ENCODE results near the gene CREBBP.

The CREBBP gene

GRCh38 chr16:3837851-3838586 lies 42.5 kb downstream of the CREBBP start:
- no peak for TF ChIP-seq CTCF (conservative IDR thresholded peaks at IDR 0.05; ENCODE audit: control insufficient read depth, insufficient read depth, low read depth, low read length)
- DNase-seq (ENCODE audit: low read depth), result no peak

GRCh38 chr16:3836641-3837040 lies 43.9 kb downstream of the CREBBP start:
- DNase-seq (ENCODE audit: low read depth), result peak; percentile 46
- TF ChIP-seq CTCF (conservative IDR thresholded peaks at IDR 0.05; ENCODE audit: control insufficient read depth, insufficient read depth, low read depth, low read length), result no peak
- H3K4me3 ChIP-seq (ENCODE audit: control insufficient read depth, low read depth, low read length), result no peak overlapping the region

More at GRCh38 chr16:3837851-3838586, 42.5 kb downstream of the CREBBP start:
- no peak overlapping the region for H3K4me3 ChIP-seq (ENCODE audit: control insufficient read depth, low read depth, low read length)

- no peak for TF ChIP-seq CTCF (conservative IDR thresholded peaks at IDR 0.05; ENCODE audit: control insufficient read depth, insufficient read depth, low read depth, low read length)
- no peak for DNase-seq (ENCODE audit: low read depth)
- H3K4me3 ChIP-seq (ENCODE audit: control insufficient read depth, low read depth, low read length), result no peak overlapping the region
These were observed 45.4 kb downstream of the CREBBP start for GRCh38 chr16:3835089-3835602.

GRCh38 chr16:3832668-3833067 lies 47.8 kb downstream of the CREBBP start:
- DNase-seq (ENCODE audit: low read depth), result peak; percentile 42
- no peak overlapping the region for H3K4me3 ChIP-seq (ENCODE audit: control insufficient read depth, low read depth, low read length)
- no peak for TF ChIP-seq CTCF (conservative IDR thresholded peaks at IDR 0.05; ENCODE audit: control insufficient read depth, insufficient read depth, low read depth, low read length)

GRCh38 chr16:3830625-3831254 lies 49.8 kb downstream of the CREBBP start:
- no peak for DNase-seq (ENCODE audit: low read depth)
- no peak overlapping the region for H3K4me3 ChIP-seq (ENCODE audit: control insufficient read depth, low read depth, low read length)
- TF ChIP-seq CTCF (conservative IDR thresholded peaks at IDR 0.05; ENCODE audit: control insufficient read depth, insufficient read depth, low read depth, low read length), result no peak

- no peak overlapping the region for H3K4me3 ChIP-seq (ENCODE audit: control insufficient read depth, low read depth, low read length)
- TF ChIP-seq CTCF (conservative IDR thresholded peaks at IDR 0.05; ENCODE audit: control insufficient read depth, insufficient read depth, low read depth, low read length), result no peak
- DNase-seq (ENCODE audit: low read depth), result no peak
These were observed 50.6 kb downstream of the CREBBP start for GRCh38 chr16:3829631-3830536.
